ENCODE measurements around the gene MOB2. TPM values are rescaled to one million over a fixed set of nuclear protein-coding genes. Genes with fewer than 3 reads are reported as not detected.

MOB2 gene
- total RNA-seq, 2 donors from 2014 or later, result 24.5 to 26.7 TPM

GRCh38 chr11:1522081-1522424 lies 35.5 kb upstream of the MOB2 start:
- no peak for ATAC-seq (replicated peaks)
- no peak overlapping the region for H3K4me3 Mint-ChIP-seq
- peak overlapping the region; percentile 75 for H3K27ac Mint-ChIP-seq
- H3K27me3 Mint-ChIP-seq, result no peaks in the 10 kb centered on the region
- no peaks in the 10 kb centered on the region for H3K36me3 Mint-ChIP-seq (ENCODE audit: low read depth)
- peaks cover 10% of the 10 kb centered on the region for H3K4me1 Mint-ChIP-seq
- H3K9me3 Mint-ChIP-seq, result no peaks in the 10 kb centered on the region

DNA sequence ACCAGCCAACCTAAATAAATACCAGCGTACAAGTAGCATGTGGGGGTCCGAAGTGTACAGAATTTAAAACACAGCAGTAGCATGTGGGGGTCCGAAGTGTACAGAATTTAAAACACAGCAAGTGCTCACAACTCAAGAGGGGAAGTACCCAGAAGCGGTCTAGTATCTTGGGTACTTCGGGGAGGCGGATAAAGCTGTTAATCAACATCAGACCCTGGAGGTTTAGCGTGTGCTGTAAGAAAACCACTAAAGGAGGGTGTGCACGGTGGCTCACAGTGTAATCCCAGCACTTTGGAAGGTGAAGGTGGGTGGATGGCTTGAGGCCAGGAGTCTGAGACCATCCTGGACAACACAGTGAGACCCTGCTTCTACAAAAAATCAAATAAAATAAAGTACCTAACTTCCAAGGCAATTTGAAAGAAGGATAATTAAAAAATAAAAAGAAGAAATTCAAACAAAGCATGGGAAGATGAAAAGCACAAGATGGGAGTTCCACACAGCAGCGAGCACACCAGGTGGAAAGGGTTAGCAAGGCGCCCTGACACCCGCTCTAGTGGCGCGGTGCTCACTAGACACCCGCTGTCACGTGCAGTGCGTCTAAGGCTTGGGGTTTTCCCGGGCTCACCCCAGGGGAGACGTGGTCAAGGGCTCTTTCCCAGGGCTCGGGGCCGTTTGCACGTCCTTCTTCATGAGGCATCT lies 35.0 kb upstream of the MOB2 start:
- Mint-ChIP-seq H3K9me3 (no peaks in the 10 kb centered on the region), H3K4me3 (no peak overlapping the region), H3K4me1 (peaks cover 12% of the 10 kb centered on the region), H3K27ac (peak overlapping the region; percentile 75), H3K27me3 (no peaks in the 10 kb centered on the region), H3K36me3 (ENCODE audit: low read depth) (no peaks in the 10 kb centered on the region)
- ATAC-seq (replicated peaks), result peak; percentile 48

DNA sequence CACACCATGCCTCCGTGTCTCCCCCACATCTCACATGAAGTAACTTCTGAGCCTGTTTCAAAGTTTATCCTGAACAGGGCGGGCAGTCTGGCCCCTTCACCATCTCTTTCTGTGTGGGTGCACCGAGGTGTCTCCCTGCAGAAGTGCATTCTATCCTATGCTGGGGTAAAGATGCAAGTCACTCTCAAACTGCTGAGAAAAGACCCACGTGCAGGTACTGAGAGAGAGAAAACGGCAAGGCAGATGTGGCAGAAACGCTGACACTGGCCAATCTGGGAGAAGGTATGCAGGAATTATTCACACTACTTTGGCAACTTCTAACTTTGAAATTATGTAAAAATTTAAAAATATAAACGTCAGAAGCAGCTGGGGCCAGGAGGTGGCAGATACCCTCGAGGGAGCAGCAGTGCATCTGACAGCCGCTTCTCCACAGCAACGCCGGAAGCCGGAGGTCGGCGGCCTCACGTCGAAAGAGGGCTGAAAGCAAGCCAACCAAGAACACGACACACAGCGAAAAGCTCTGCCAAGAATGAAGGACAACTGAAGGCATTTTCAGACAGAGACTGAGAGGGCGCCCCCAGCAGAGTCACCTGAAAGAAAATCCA lies 34.2 kb upstream of the MOB2 start:
- Mint-ChIP-seq H3K27ac (peak overlapping the region; percentile 75), H3K9me3 (no peaks in the 10 kb centered on the region), H3K27me3 (no peaks in the 10 kb centered on the region), H3K4me3 (no peak overlapping the region), H3K4me1 (peaks cover 20% of the 10 kb centered on the region), H3K36me3 (ENCODE audit: low read depth) (no peaks in the 10 kb centered on the region)
- no peak for ATAC-seq (replicated peaks)

- H3K9me3 Mint-ChIP-seq, result no peaks in the 10 kb centered on the region
- H3K36me3 Mint-ChIP-seq (ENCODE audit: low read depth), result no peaks in the 10 kb centered on the region
- peaks cover 20% of the 10 kb centered on the region for H3K4me1 Mint-ChIP-seq
- no peaks in the 10 kb centered on the region for H3K27me3 Mint-ChIP-seq
- no peak overlapping the region for H3K4me3 Mint-ChIP-seq
- ATAC-seq (replicated peaks), result no peak
- H3K27ac Mint-ChIP-seq, result no peak overlapping the region
Measured at GRCh38 chr11:1520209-1520662, 33.7 kb upstream of the MOB2 start.

DNA sequence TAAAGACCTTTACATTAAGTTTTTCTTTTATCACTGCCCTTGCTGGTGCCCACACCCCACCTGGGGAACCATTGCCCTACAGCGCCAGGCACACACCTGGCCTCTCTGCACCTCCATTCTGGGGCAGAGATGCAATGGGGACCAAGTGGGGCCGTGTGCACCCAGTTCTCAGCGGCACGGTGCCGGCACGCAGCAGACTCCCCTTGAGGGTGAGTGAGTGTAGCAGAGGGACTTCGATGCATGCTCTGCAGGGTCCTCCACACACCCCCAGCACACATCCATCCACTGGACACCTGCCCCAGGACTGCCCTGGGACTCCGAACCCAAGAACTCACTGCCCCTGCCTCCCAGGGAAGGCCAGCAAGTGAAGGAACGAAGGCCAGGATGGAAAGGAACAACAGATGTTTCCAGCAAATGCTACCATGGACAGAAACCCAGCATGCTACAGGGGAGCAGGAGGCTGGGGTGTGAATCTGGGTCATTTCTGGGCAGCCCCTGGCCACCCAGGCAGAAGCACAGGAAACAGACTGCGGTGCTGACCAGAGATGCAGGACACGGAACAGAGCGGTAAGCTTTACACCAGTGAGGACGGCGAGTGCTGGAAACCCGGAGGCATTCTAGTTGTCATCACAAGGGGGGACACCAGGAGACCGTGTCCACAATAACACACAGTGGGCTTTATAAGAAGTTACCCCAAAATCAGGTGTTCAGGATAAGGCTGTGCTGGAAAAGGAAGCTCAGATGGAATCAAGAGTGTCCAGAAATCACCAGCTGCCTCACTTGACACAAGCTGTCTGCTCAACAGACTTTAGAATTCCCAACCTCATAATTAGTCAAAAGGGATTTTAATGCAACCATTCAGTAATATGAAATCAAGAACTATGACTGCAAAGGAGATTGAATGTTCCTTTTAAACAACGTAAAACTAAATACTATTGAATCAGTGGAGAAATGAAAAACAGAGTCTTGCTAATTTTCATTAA lies 32.7 kb upstream of the MOB2 start:
- no peak overlapping the region for H3K27ac Mint-ChIP-seq
- no peak for ATAC-seq (replicated peaks)
- no peaks in the 10 kb centered on the region for H3K9me3 Mint-ChIP-seq
- peaks cover 23% of the 10 kb centered on the region for H3K4me1 Mint-ChIP-seq
- H3K4me3 Mint-ChIP-seq, result no peak overlapping the region
- no peaks in the 10 kb centered on the region for H3K36me3 Mint-ChIP-seq (ENCODE audit: low read depth)
- H3K27me3 Mint-ChIP-seq, result no peaks in the 10 kb centered on the region

DNA sequence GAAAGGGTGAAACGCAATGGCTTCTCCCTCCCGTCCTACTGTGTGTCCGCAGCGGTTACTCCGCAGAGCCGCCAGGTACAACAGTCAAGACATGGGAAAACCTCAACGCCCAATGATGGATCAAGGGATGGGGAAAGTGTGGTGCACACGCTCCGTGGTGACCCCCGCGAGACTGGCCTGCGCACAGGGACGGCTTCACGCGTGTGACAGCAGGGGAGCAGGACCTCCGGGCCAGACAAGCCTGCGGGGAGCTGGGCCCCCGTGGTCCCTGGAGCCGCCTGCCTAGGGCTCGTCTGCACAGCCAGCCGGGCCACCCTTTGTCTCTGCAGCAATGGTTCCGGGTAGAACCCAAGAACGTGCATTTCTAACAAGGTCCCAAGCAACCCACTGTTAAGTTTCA lies 31.7 kb upstream of the MOB2 start:
- peaks cover 24% of the 10 kb centered on the region for H3K4me1 Mint-ChIP-seq
- H3K4me3 Mint-ChIP-seq, result no peak overlapping the region
- no peaks in the 10 kb centered on the region for H3K36me3 Mint-ChIP-seq (ENCODE audit: low read depth)
- no peak overlapping the region for H3K27ac Mint-ChIP-seq
- no peak for ATAC-seq (replicated peaks)
- H3K9me3 Mint-ChIP-seq, result no peaks in the 10 kb centered on the region
- no peaks in the 10 kb centered on the region for H3K27me3 Mint-ChIP-seq

- H3K36me3 Mint-ChIP-seq (ENCODE audit: low read depth), result no peaks in the 10 kb centered on the region
- H3K4me1 Mint-ChIP-seq, result peaks cover 24% of the 10 kb centered on the region
- peak overlapping the region; percentile 86 for H3K27ac Mint-ChIP-seq
- ATAC-seq (replicated peaks), result no peak
- H3K4me3 Mint-ChIP-seq, result peak overlapping the region; percentile 16
- H3K9me3 Mint-ChIP-seq, result no peaks in the 10 kb centered on the region
- H3K27me3 Mint-ChIP-seq, result no peaks in the 10 kb centered on the region
Measured at GRCh38 chr11:1517117-1518005, 30.8 kb upstream of the MOB2 start.

GRCh38 chr11:1516273-1517067 lies 29.9 kb upstream of the MOB2 start:
- no peaks in the 10 kb centered on the region for H3K36me3 Mint-ChIP-seq (ENCODE audit: low read depth)
- peaks cover 24% of the 10 kb centered on the region for H3K4me1 Mint-ChIP-seq
- peak overlapping the region; percentile 36 for H3K4me3 Mint-ChIP-seq
- H3K9me3 Mint-ChIP-seq, result no peaks in the 10 kb centered on the region
- H3K27me3 Mint-ChIP-seq, result no peaks in the 10 kb centered on the region
- H3K27ac Mint-ChIP-seq, result peak overlapping the region; percentile 85
- ATAC-seq (replicated peaks), result peak; percentile 81

- H3K36me3 Mint-ChIP-seq (ENCODE audit: low read depth), result no peaks in the 10 kb centered on the region
- ATAC-seq (replicated peaks), result peak; percentile 84
- H3K4me1 Mint-ChIP-seq, result peaks cover 24% of the 10 kb centered on the region
Measured at GRCh38 chr11:1515082-1516060, 28.8 kb upstream of the MOB2 start.

DNA sequence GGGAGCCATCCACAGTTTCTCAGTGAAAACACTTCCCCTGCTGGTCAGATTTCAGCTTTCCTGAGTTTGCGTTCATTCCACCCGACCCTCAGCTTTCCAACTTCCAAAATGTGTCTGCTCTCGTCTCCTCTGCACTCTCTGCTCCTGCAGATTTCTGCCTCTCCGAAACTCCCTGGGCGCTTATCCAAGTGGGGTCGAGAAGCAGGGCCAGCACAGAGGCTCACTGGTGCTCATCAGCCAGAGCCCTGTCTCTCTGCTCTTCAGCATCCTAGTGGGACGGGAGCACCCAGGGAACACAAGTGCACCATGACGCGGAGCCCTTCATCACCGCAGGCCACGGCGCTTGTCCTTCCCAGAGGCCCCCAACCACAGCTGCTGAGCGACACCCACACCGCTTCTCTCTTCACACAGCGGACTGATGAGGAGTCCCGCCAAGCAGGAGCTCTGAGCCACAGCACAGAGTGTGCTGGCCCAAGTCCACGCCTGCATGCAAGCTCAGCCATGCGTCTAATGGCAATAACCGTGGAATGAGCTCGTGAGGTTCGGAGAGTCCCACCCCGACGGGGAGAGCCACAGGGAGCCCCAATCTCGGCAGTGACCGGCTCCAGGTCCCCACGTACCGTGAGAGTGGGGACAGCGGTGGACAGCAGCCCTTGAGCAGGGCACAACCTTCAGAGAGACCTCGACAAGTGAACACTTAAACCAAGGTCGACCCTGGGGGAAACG lies 27.9 kb upstream of the MOB2 start:
- Mint-ChIP-seq H3K27me3 (no peaks in the 10 kb centered on the region), H3K4me3 (no peak overlapping the region), H3K4me1 (peaks cover 27% of the 10 kb centered on the region), H3K36me3 (ENCODE audit: low read depth) (no peaks in the 10 kb centered on the region), H3K9me3 (no peaks in the 10 kb centered on the region), H3K27ac (peak overlapping the region; percentile 80)
- ATAC-seq (replicated peaks), result no peak

More at GRCh38 chr11:1515082-1516060, 28.8 kb upstream of the MOB2 start:
- no peaks in the 10 kb centered on the region for H3K27me3 Mint-ChIP-seq
- H3K9me3 Mint-ChIP-seq, result no peaks in the 10 kb centered on the region
- peak overlapping the region; percentile 85 for H3K27ac Mint-ChIP-seq
- peak overlapping the region; percentile 36 for H3K4me3 Mint-ChIP-seq

- H3K36me3 Mint-ChIP-seq (ENCODE audit: low read depth), result no peaks in the 10 kb centered on the region
- H3K4me3 Mint-ChIP-seq, result no peak overlapping the region
- H3K9me3 Mint-ChIP-seq, result no peaks in the 10 kb centered on the region
- H3K27me3 Mint-ChIP-seq, result no peaks in the 10 kb centered on the region
- peaks cover 30% of the 10 kb centered on the region for H3K4me1 Mint-ChIP-seq
- ATAC-seq (replicated peaks), result no peak
- H3K27ac Mint-ChIP-seq, result peak overlapping the region; percentile 80
Measured at GRCh38 chr11:1513326-1514296, 27.0 kb upstream of the MOB2 start.

Measured in activated T-helper 17 cell treated with anti-CD3 and anti-CD28 coated beads, Interleukin-2, amount 50 U/mL, for 72 hours (primary cell).